Left ventricle myocardium inferior (tissue), 1 donor: ENCODE results near the gene PTPRM. TPM values are rescaled to one million over a fixed set of nuclear protein-coding genes. Genes with fewer than 3 reads are reported as not detected.

ENCODE experiments used
- DNase-seq: peaks from one replicate; pipeline ENCODE4 v3.0.0-alpha.2; 2020
- H3K27ac ChIP-seq: fragments of 200-600 bp; replicated peaks from 2 replicates; pipeline ENCODE4 v1.8.0; 2021
- H3K27me3 ChIP-seq: fragments of 200-600 bp; 2 replicates; pipeline ENCODE4 v1.8.0; 2021; ENCODE audit warnings: low read depth
- H3K36me3 ChIP-seq: fragments of 200-600 bp; 2 replicates; pipeline ENCODE4 v1.8.0; 2021
- H3K4me1 ChIP-seq: fragments of 200-600 bp; 2 replicates; pipeline ENCODE4 v1.8.0; 2021
- H3K4me3 ChIP-seq: fragments of 200-600 bp; 2 replicates; pipeline ENCODE4 v1.8.0; 2021; ENCODE audit warnings: mild to moderate bottlenecking, moderate library complexity
- H3K9me3 ChIP-seq: fragments of 200-600 bp; replicated peaks from 2 replicates; pipeline ENCODE4 v1.8.0; 2021
- CTCF ChIP-seq: fragments of 200-600 bp; IDR thresholded peaks from 2 replicates; pipeline ENCODE4 v1.8.0; 2021; ENCODE audit warnings: antibody characterized with exemption, mild to moderate bottlenecking, borderline replicate concordance
- intact Hi-C: fragments of 100-400 bp; cut with micrococcal nuclease; formaldehyde crosslinking; loops from one replicate; pipeline ENCODE4 v1.11.0; 2022
- total RNA-seq: library from RNA; stranded (reverse); fragmentation: NEBNext Ultra II Directional; extraction: Animal tissue kit (Norgen Biotek cat#: 25700); gene quantifications from one replicate; pipeline ENCODE4 v1.2.1, GENCODE V29; 2021
- donor health status: DM: no; HTN: yes; CAD: no; lungs with severe emphysema.

Gene PTPRM
- total RNA-seq, 1 donor from 2014 or later, result 132 TPM

DNA sequence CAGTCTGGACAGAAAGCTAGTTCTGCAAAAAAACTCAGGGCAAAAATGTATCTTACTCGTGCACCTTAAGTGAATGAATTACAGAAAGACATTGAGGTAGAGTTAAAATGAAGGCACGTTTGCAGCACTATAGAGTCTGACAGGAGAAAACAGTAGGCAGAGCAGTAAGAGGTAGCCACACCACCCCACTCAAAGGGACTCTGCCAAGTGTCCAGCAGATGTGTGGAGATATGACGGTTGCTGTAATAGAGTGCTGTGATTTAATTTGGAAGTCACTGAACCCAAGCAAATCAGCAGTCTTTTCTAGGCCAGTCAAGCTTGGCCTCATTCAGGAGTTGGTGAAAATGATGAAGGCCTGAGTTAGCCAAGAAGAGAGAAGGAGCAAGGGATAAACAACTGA lies 464.4 kb downstream of the PTPRM start:
- no peak for TF ChIP-seq CTCF
- no peak overlapping the region for H3K4me3 ChIP-seq
- H3K27ac ChIP-seq, result no peak overlapping the region
- intact Hi-C loops, result no loop called here
- H3K4me1 ChIP-seq, result peaks cover 19% of the 10 kb centered on the region
- peaks cover 5% of the 10 kb centered on the region for H3K9me3 ChIP-seq
- H3K36me3 ChIP-seq, result no peaks in the 10 kb centered on the region
- no peak for DNase-seq
- H3K27me3 ChIP-seq, result no peaks in the 10 kb centered on the region

DNA sequence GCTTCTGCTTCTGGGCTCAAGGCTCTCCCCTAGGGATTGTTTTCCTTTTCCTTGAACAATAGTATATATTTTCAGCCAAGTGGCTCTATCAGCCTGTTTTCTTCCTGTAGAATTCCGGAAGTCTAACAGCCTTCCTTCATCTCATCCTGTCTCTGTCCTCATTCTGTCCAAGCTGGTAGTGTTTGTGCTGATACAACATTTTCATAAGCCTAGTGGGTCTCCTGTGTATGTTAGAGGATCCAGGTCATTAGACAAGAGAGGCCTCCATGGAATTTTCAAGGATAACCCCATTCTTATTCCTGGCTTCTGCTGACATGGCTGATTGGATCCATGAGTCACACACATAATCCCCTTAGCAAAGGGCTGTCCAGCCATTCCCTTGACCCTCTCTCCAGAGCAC lies 467.6 kb downstream of the PTPRM start:
- Histone ChIP-seq H3K4me1 (peaks cover 29% of the 10 kb centered on the region), H3K36me3 (no peaks in the 10 kb centered on the region), H3K4me3 (no peak overlapping the region), H3K9me3 (peaks cover 5% of the 10 kb centered on the region), H3K27me3 (no peaks in the 10 kb centered on the region), H3K27ac (no peak overlapping the region)
- TF ChIP-seq CTCF, result no peak
- intact Hi-C loops, result no loop called here
- no peak for DNase-seq

- Histone ChIP-seq H3K4me1 (peaks cover 36% of the 10 kb centered on the region), H3K27ac (no peak overlapping the region), H3K9me3 (peaks cover 5% of the 10 kb centered on the region), H3K4me3 (no peak overlapping the region), H3K27me3 (no peaks in the 10 kb centered on the region), H3K36me3 (no peaks in the 10 kb centered on the region)
- TF ChIP-seq CTCF, result no peak
- no peak for DNase-seq
- intact Hi-C loops, result no loop called here
These were observed 469.4 kb downstream of the PTPRM start for GRCh38 chr18:8036551-8036950.

- peaks cover 5% of the 10 kb centered on the region for H3K9me3 ChIP-seq
- TF ChIP-seq CTCF, result no peak
- H3K4me1 ChIP-seq, result peaks cover 36% of the 10 kb centered on the region
- no peak for DNase-seq
- H3K27me3 ChIP-seq, result no peaks in the 10 kb centered on the region
- H3K4me3 ChIP-seq, result no peak overlapping the region
- intact Hi-C loops, result no loop called here
- no peaks in the 10 kb centered on the region for H3K36me3 ChIP-seq
- H3K27ac ChIP-seq, result no peak overlapping the region
These were observed 470.2 kb downstream of the PTPRM start for GRCh38 chr18:8037296-8037695.

DNA sequence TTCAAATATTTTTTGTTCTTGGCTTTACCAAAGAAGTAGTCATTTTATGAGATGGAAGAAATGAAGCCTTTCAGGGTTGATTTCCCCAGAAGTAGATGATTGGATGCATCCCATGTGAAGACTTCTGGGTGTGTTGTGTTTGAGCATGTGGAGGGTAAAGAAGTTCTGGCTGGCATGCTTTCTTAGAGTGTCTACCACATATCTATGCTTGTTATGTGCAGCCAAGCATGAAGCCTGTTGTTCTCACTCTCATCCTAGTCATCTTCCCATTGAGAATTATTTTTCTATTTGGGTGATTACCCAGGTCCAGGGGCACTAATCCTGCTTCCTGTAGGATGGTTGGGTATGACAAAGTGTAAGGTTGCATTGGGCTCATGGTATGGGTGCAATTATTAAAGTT lies 472.9 kb downstream of the PTPRM start:
- Histone ChIP-seq H3K4me1 (peaks cover 57% of the 10 kb centered on the region), H3K27ac (no peak overlapping the region), H3K36me3 (no peaks in the 10 kb centered on the region), H3K4me3 (no peak overlapping the region), H3K9me3 (no peaks in the 10 kb centered on the region), H3K27me3 (no peaks in the 10 kb centered on the region)
- TF ChIP-seq CTCF, result no peak
- DNase-seq, result no peak
- intact Hi-C loops, result no loop called here
